CD14-positive monocyte (primary cell): ENCODE measurements around the gene MTMR10. TPM values are rescaled to one million over a fixed set of nuclear protein-coding genes. Genes with fewer than 3 reads are reported as not detected.

ENCODE experiments used
- DNase-seq, 3 donors: peaks; one replicate each; pipeline ENCODE4 v3.0.0-alpha.2; 2011 to 2022
- H2AFZ ChIP-seq: 2 replicates; pipeline ENCODE4 v1.6.0; 2012; ENCODE audit warnings: mild to moderate bottlenecking, low read depth, low read length, inconsistent platforms; ENCODE audit not compliant: insufficient read depth, poor library complexity, severe bottlenecking
- H3K27ac ChIP-seq, 2 donors: 1 replicate in 1 of 2; 2 replicates in 1 of 2; pipeline ENCODE4 v1.5.1; 2012 to 2013; ENCODE audit warnings: low read length in 2 of 2, control low read depth in 1 of 2, inconsistent platforms in 1 of 2, low read depth in 1 of 2, mild to moderate bottlenecking in 1 of 2
- H3K27me3 ChIP-seq, 2 donors: one replicate each; pipeline versions ENCODE4 v1.6.0 to v1.6.1; 2011 to 2013; ENCODE audit warnings: low read length in 2 of 2; ENCODE audit not compliant: control insufficient read depth in 2 of 2, insufficient read depth in 2 of 2
- H3K36me3 ChIP-seq, 2 donors: replicated peaks in 1 of 2; 1 replicate in 1 of 2; 2 replicates in 1 of 2; pipeline versions ENCODE4 v1.5.1 to v1.6.1; 2012 to 2013; ENCODE audit warnings: low read length in 2 of 2, control low read depth in 1 of 2, inconsistent platforms in 1 of 2, mild to moderate bottlenecking in 1 of 2; ENCODE audit not compliant: insufficient read depth in 2 of 2, control insufficient read depth in 1 of 2
- H3K4me1 ChIP-seq, 2 donors: 1 replicate in 1 of 2; 2 replicates in 1 of 2; pipeline versions ENCODE4 v1.5.1 to v1.6.1; 2012 to 2013; ENCODE audit warnings: low read length in 2 of 2, control low read depth in 1 of 2, inconsistent platforms in 1 of 2, mild to moderate bottlenecking in 1 of 2, moderate library complexity in 1 of 2; ENCODE audit not compliant: insufficient read depth in 2 of 2, control insufficient read depth in 1 of 2
- H3K4me2 ChIP-seq: replicated peaks from 2 replicates; pipeline ENCODE3; 2012; ENCODE audit warnings: low read length, moderate library complexity, mild to moderate bottlenecking; ENCODE audit not compliant: poor library complexity, severe bottlenecking; ENCODE audit errors: extremely low read depth
- H3K4me3 ChIP-seq, 3 experiments: fragments of 200-600 bp in 1 of 3; sonication (generic) in 1 of 3; replicated peaks in 1 of 3; 1 replicate in 2 of 3; 2 replicates in 1 of 3; pipeline ENCODE4 v1.5.1; 2011 to 2013; ENCODE audit warnings: low read length in 3 of 3, mild to moderate bottlenecking in 3 of 3, control low read depth in 2 of 3, low read depth in 2 of 3, inconsistent platforms in 1 of 3, moderate library complexity in 1 of 3
- H3K79me2 ChIP-seq: 2 replicates; pipeline ENCODE4 v1.6.0; 2012; ENCODE audit warnings: mild to moderate bottlenecking, control low read depth, inconsistent platforms, low read length, moderate library complexity; ENCODE audit not compliant: insufficient read depth
- H3K9ac ChIP-seq: 2 replicates; pipeline ENCODE4 v1.6.0; 2017; ENCODE audit warnings: low read length, mild to moderate bottlenecking; ENCODE audit not compliant: insufficient read depth, poor library complexity, severe bottlenecking
- H3K9me3 ChIP-seq, 2 donors: replicated peaks in 1 of 2; 1 replicate in 1 of 2; 2 replicates in 1 of 2; pipeline versions ENCODE4 v1.5.1 to v1.6.1; 2012 to 2013; ENCODE audit warnings: low read length in 2 of 2, control low read depth in 1 of 2; ENCODE audit not compliant: control insufficient read depth in 1 of 2, insufficient read depth in 1 of 2
- H4K20me1 ChIP-seq: 2 replicates; pipeline ENCODE4 v1.6.0; 2012; ENCODE audit warnings: mild to moderate bottlenecking, low read length, control low read depth, moderate library complexity; ENCODE audit not compliant: insufficient read depth
- H3K27ac Mint-ChIP-seq, 7 donors: one replicate each; pipeline ENCODE4 v1.8.0; 2020; ENCODE audit warnings: mild to moderate bottlenecking in 7 of 7, mixed read lengths in 7 of 7, moderate library complexity in 6 of 7, inconsistent platforms in 2 of 7
- H3K27me3 Mint-ChIP-seq, 3 donors: one replicate each; pipeline ENCODE4 v1.8.0; 2021 to 2022; ENCODE audit warnings: low read depth in 3 of 3, mild to moderate bottlenecking in 3 of 3, mixed read lengths in 3 of 3, moderate library complexity in 3 of 3, inconsistent platforms in 1 of 3
- H3K36me3 Mint-ChIP-seq, 2 donors: one replicate each; pipeline ENCODE4 v1.8.0; 2020; ENCODE audit warnings: mixed read lengths in 2 of 2, inconsistent platforms in 1 of 2, mild to moderate bottlenecking in 1 of 2
- H3K4me1 Mint-ChIP-seq: one replicate; pipeline ENCODE4 v1.8.0; 2020; ENCODE audit warnings: mild to moderate bottlenecking, mixed read lengths
- H3K4me3 Mint-ChIP-seq, 2 donors: one replicate each; pipeline ENCODE4 v1.8.0; 2020; ENCODE audit warnings: mild to moderate bottlenecking in 2 of 2, mixed read lengths in 2 of 2, moderate library complexity in 1 of 2
- H3K9me3 Mint-ChIP-seq, 7 donors: one replicate each; pipeline ENCODE4 v1.8.0; 2020 to 2022; ENCODE audit warnings: mixed read lengths in 7 of 7, mild to moderate bottlenecking in 6 of 7, moderate library complexity in 6 of 7, inconsistent platforms in 2 of 7
- CTCF ChIP-seq: fragments of 200-600 bp; IDR thresholded peaks from one replicate; pipeline ENCODE4 v1.8.0; 2022; ENCODE audit warnings: antibody characterized with exemption, mild to moderate bottlenecking
- WGBS: methylation state at CpG from one replicate; pipeline ENCODE4 v1.1.5; 2013; ENCODE audit warnings: missing lambda C conversion rate; ENCODE audit not compliant: insufficient coverage; 5-methylcytosine and 5-hydroxymethylcytosine counted together
- intact Hi-C, 2 donors: fragments of 100-400 bp; cut with micrococcal nuclease; formaldehyde crosslinking; loops; one replicate each; pipeline versions ENCODE4 v1.15.0 to v1.15.1; 2023
- polyA plus RNA-seq, 3 donors: library from polyadenylated mRNA; depleted of rRNA in 1 of 3; unstranded in 2 of 3; stranded (reverse) in 1 of 3; fragments of 300-500 nt in 2 of 3; fragments of >200 nt in 1 of 3; fragmentation: Illumina TruSeq in 2 of 3; gene quantifications; 1 replicate in 2 of 3; 2 replicates in 1 of 3; pipeline ENCODE4 v1.2.3, GENCODE V29; 2012 to 2021

Gene MTMR10
- polyA plus RNA-seq, 3 donors = 8.7 to 23.3 (median 15.9) TPM

GRCh38 chr15:30919877-30920550, 71.4 kb downstream of the MTMR10 start:
- Histone ChIP-seq H3K79me2 (no peaks in the 10 kb centered on the region), H3K4me1 (no peaks in the 10 kb centered on the region), H3K27ac (no peak overlapping the region), H3K9me3 (no peaks in the 10 kb centered on the region), H3K27me3 (no peaks in the 10 kb centered on the region), H3K36me3 (peaks cover 33 to 85% of the 10 kb centered on the region in 2 donors), H4K20me1 (no peaks in the 10 kb centered on the region), H3K9ac (no peak overlapping the region), H3K4me3 (no peak overlapping the region), H2AFZ (no peak overlapping the region), H3K4me2 (no peak overlapping the region)
- WGBS = 100% methylated on average over 1 of the region's 5 CpGs
- intact Hi-C loops = no loop called here
- Mint-ChIP-seq H3K9me3 (no peaks in the 10 kb centered on the region), H3K27ac (peak overlapping the region in 1 of 7 donors; percentile 16), H3K4me3 (no peak overlapping the region), H3K27me3 (no peaks in the 10 kb centered on the region), H3K36me3 (peaks cover 66 to 78% of the 10 kb centered on the region in 2 donors), H3K4me1 (no peaks in the 10 kb centered on the region)
- DNase-seq = no peak
- no peak for TF ChIP-seq CTCF

- no peaks in the 10 kb centered on the region for H3K4me1 Mint-ChIP-seq
- Histone ChIP-seq H3K9ac (no peak overlapping the region), H3K27me3 (no peaks in the 10 kb centered on the region), H2AFZ (no peak overlapping the region), H3K36me3 (peaks cover 26 to 84% of the 10 kb centered on the region in 2 donors), H3K4me3 (no peak overlapping the region), H3K4me1 (no peaks in the 10 kb centered on the region), H3K9me3 (no peaks in the 10 kb centered on the region), H3K79me2 (no peaks in the 10 kb centered on the region), H3K4me2 (no peak overlapping the region), H4K20me1 (no peaks in the 10 kb centered on the region), H3K27ac (no peak overlapping the region)
- intact Hi-C loops = no loop called here
- H3K27me3 Mint-ChIP-seq = no peaks in the 10 kb centered on the region
- H3K9me3 Mint-ChIP-seq = no peaks in the 10 kb centered on the region
- no peak for DNase-seq
- peaks cover 61 to 76% of the 10 kb centered on the region in 2 donors for H3K36me3 Mint-ChIP-seq
- H3K27ac Mint-ChIP-seq = no peak overlapping the region
- H3K4me3 Mint-ChIP-seq = no peak overlapping the region
- no peak for TF ChIP-seq CTCF
- WGBS = no CpG with 5 or more reads among the region's 5 CpGs
Observed at GRCh38 chr15:30918366-30918765, 73.1 kb downstream of the MTMR10 start.
